ENCODE data around the gene FARP1.

- TF ChIP-seq CTCF (IDR thresholded peaks at IDR 0.05 in 2 of 3, conservative IDR thresholded peaks at IDR 0.05 in 1 of 3; ENCODE audit: control insufficient read depth in 2 of 3, extremely low read depth in 1 of 3, insufficient read depth in 1 of 3, low read depth in 3 of 3, low read length in 3 of 3) (no peak), NR2C2 (IDR thresholded peaks at IDR 0.05; ENCODE audit: borderline replicate concordance, control insufficient read depth, insufficient read length, low read depth) (no peak), NFYA (IDR thresholded peaks at IDR 0.05; ENCODE audit: borderline replicate concordance, low read depth, low read length) (no peak), ZNF274 (IDR thresholded peaks at IDR 0.05; ENCODE audit: insufficient read depth, insufficient read length) (no peak), CHD2 (IDR thresholded peaks at IDR 0.05; ENCODE audit: borderline replicate concordance, low read depth, low read length) (no peak), REST (IDR thresholded peaks at IDR 0.05; ENCODE audit: low read depth, low read length) (no peak), ATF7 (IDR thresholded peaks at IDR 0.05; ENCODE audit: low read depth) (no peak), MAX (IDR thresholded peaks at IDR 0.05; ENCODE audit: low read depth, low read length) (no peak), TARDBP (IDR thresholded peaks at IDR 0.05; ENCODE audit: borderline replicate concordance) (no peak), RAD21 (IDR thresholded peaks at IDR 0.05; ENCODE audit: insufficient read depth, low read depth, low read length) (no peak)
These were observed 330.9 kb downstream of the FARP1 start for GRCh38 chr13:98473788-98474144.
